Tongue (tissue), 2 donors: Measurements from ENCODE around the gene PDZK1. TPM values are rescaled to one million over a fixed set of nuclear protein-coding genes. Genes with fewer than 3 reads are reported as not detected.
"Not testable (repeated sequence)": the region's sequence is repeated elsewhere in the genome, so short reads cannot be mapped to it uniquely, and the experiment has no call there.

Experiments used
- DNase-seq: peaks from one replicate; pipeline ENCODE4 v3.0.0-alpha.2; 2015
- total RNA-seq: library from RNA; depleted of rRNA; stranded (reverse); fragments of >200 nt; gene quantifications from one replicate; pipeline ENCODE4 v1.2.3, GENCODE V29; 2014

The PDZK1 gene
- total RNA-seq, 1 donor from 2014 or later: not detected

- DNase-seq: no peak
Observed at GRCh38 chr1:145710291-145711027, 3.3 kb upstream of the PDZK1 start.

DNA sequence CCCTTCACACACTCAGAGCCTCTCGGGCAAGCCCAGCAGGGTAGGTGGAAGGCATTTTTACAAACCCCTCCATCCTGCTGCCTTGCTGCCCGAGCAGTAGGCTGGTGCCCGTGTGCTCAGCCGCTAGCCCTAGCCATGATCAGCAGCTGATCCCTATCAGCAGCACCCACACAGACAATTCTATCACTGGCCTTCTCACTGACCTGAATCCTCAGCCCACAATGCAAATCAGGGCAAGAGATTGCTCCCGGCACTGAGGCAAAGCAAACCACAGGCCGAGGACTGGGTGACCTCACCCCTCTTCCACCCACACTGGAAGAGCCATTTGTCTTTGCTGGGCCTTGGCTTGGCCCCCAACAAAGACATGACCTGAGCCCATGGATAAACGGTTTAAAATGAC lies 895 bp upstream of the PDZK1 start:
- no peak for DNase-seq

- no peak for DNase-seq
Observed at GRCh38 chr1:145706086-145706664, 993 bp downstream of the PDZK1 start.

- no peak for DNase-seq
Observed at GRCh38 chr1:145705622-145706021, 1.5 kb downstream of the PDZK1 start.

GRCh38 chr1:145702826-145703225 lies 4.3 kb downstream of the PDZK1 start:
- no peak for DNase-seq

GRCh38 chr1:145702052-145702451 lies 5.1 kb downstream of the PDZK1 start:
- DNase-seq: no peak

- no peak for DNase-seq
Observed at GRCh38 chr1:145701306-145701862, 5.8 kb downstream of the PDZK1 start.

GRCh38 chr1:145696630-145696960 lies 10.6 kb downstream of the PDZK1 start:
- no peak for DNase-seq

- DNase-seq: peak; percentile 73
Observed at GRCh38 chr1:145695821-145696629, 11.1 kb downstream of the PDZK1 start.

GRCh38 chr1:145692785-145693443 lies 14.3 kb downstream of the PDZK1 start:
- DNase-seq: no peak

DNA sequence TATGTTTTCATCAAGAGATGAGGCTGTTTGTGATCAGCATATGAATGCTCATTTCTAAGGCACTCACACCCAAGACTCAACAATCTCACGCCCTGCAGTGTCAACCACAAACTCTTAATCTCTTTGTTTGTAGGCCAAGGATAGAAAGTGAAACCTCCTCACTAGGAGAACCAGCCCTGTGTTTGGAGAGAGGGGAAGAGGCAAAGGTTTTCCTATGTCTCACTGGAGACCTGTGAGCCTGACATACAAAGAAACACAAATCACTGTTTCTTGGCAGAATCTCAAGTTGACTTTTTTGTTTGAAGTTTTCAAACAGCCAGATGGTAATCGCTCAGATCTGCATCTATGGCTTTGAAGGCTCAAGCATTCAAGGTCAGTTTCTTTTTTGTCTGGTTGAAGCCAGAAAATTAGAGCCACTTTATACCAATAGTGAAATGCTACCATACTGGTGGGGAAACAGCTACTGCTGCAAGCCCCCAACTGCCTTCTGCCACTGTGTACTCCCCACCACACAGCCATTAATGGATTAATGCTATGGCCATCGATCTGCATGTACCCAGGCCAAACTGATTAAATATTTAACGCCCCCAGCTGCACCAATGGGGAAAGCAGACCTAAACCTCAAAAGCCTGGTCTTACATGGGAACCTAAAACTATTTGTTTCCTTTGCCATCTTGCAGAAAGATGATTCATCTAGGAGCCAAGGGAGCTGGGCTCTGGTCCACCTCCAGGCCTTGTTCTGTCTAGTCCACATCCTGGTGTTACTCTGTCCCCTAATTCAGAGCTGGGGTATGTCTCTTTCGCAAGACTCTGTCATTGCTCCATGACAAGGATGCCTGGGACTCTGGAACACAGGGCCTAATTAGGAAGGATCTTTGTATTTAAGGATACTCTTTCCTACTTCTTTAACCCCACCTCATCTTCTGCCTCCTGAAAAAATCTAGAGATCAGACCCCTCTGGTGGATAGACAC lies 16.3 kb downstream of the PDZK1 start:
- peak; percentile 35 for DNase-seq

- no peak for DNase-seq
Observed at GRCh38 chr1:145689922-145690321, 17.2 kb downstream of the PDZK1 start.

DNA sequence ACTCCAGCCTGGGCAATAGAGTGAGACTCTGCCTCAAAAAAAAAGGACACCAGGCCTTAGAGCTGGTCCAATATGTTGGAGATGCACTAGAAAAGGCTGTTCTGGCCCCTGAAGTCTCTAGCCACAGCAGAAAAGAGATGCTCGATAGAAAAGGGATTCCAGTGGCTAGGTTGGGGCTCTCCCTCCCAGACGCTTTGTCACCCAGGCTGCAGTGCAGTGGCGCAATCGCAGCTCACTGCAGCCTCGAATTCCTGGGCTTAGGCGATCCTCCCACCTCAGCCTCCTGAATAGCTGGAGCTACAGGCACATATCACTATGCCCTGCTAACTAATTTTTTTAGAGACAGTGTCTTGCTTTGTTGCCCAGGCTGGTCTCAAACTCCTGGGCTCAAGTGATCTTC lies 18.2 kb downstream of the PDZK1 start:
- no peak for DNase-seq

- no peak for DNase-seq
Observed at GRCh38 chr1:145688328-145688727, 18.8 kb downstream of the PDZK1 start.

- not testable (repeated sequence) for DNase-seq
Observed at GRCh38 chr1:145686078-145686477, 21.1 kb downstream of the PDZK1 start.

GRCh38 chr1:145684858-145685257 lies 22.3 kb downstream of the PDZK1 start:
- DNase-seq: not testable (repeated sequence)

- not testable (repeated sequence) for DNase-seq
Observed at GRCh38 chr1:145673217-145673616, 34.0 kb downstream of the PDZK1 start.

GRCh38 chr1:145670995-145671745 lies 36.0 kb downstream of the PDZK1 start:
- not testable (repeated sequence) for DNase-seq

DNA sequence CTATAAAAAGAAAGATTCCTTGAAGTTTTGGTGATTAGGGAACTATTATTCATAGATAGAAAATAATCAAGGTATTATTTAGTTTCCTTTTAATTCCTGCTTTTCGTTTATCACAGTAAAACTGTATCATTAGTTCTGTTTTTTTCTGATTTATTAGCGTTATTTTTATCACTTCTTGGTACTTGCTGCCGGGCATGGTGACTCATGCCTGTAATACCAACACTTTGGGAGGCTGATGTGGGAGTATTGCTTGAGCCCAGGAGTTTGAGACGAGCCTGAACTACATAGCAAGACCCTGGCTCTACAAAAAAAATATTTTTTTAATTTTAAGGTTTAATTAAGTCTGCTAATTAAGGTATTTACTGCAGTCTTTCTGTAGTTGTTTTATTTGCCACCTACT lies 42.2 kb downstream of the PDZK1 start:
- not testable (repeated sequence) for DNase-seq

DNA sequence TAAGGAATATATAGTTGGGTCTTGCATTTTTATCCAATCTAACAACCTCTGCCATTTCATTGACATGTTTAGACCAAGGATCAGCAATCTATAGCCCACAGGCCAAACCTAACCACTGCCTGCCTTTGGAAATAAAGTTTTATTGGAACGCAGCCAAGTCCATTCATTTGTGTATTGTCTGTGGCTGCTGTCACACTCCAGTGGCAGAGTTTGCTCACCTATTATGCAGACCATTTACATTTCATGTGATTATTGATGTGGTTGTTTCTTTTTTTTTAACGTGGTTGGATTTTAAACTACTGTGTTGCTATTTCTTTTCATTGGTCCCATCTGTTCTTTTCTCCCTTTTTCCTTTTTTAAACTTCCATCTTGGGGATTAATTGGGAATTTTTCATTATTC lies 44.7 kb downstream of the PDZK1 start:
- not testable (repeated sequence) for DNase-seq
